GM23338 (cell line): ENCODE measurements around the gene FAM20C. TPM values are rescaled to one million over a fixed set of nuclear protein-coding genes. Genes with fewer than 3 reads are reported as not detected.

Experiments used
- ATAC-seq: fragments of 200-7000 bp; cut with Tn5 transposase; 3 replicates; pipeline ENCODE4 v1.9.1; 2020
- DNase-seq: peaks from one replicate; pipeline ENCODE4 v3.0.0-alpha.2; 2015; ENCODE audit warnings: low spot score
- H2AFZ ChIP-seq: fragments of 200-600 bp; sonication (generic); 2 replicates; pipeline ENCODE4 v1.8.0; 2016; ENCODE audit warnings: antibody characterized with exemption, mild to moderate bottlenecking, moderate library complexity
- H3F3A ChIP-seq: fragments of 200-600 bp; sonication (generic); replicated peaks from 2 replicates; pipeline ENCODE4 v1.8.0; 2017; ENCODE audit warnings: antibody characterized with exemption, mixed run types, low read depth
- H3K27ac ChIP-seq: fragments of 200-600 bp; sonication (generic); 2 replicates; pipeline ENCODE4 v1.6.1; 2016; ENCODE audit warnings: low read depth
- H3K27me3 ChIP-seq: fragments of 200-600 bp; sonication (generic); 2 replicates; pipeline ENCODE4 v1.8.0; 2016; ENCODE audit warnings: mild to moderate bottlenecking, mixed run types, moderate library complexity; ENCODE audit not compliant: insufficient read depth
- H3K36me3 ChIP-seq: fragments of 200-600 bp; sonication (generic); 2 replicates; pipeline ENCODE4 v1.8.0; 2016; ENCODE audit warnings: mild to moderate bottlenecking; ENCODE audit not compliant: insufficient read depth
- H3K4me1 ChIP-seq: fragments of 200-600 bp; sonication (generic); 2 replicates; pipeline ENCODE4 v1.8.0; 2016; ENCODE audit warnings: mild to moderate bottlenecking, moderate library complexity; ENCODE audit not compliant: insufficient read depth
- H3K4me2 ChIP-seq: fragments of 200-600 bp; sonication (generic); 2 replicates; pipeline ENCODE4 v1.7.1; 2017; ENCODE audit warnings: mixed run types
- H3K4me3 ChIP-seq: fragments of 200-600 bp; sonication (generic); 2 replicates; pipeline ENCODE4 v1.6.1; 2016; ENCODE audit warnings: mixed run types
- H3K79me2 ChIP-seq: fragments of 200-600 bp; sonication (generic); replicated peaks from 2 replicates; pipeline ENCODE4 v1.8.0; 2017; ENCODE audit warnings: mild to moderate bottlenecking; ENCODE audit not compliant: insufficient read depth
- H3K9me2 ChIP-seq: fragments of 200-600 bp; sonication (generic); 2 replicates; pipeline ENCODE4 v1.8.0; 2017; ENCODE audit not compliant: insufficient read depth
- H4K20me1 ChIP-seq: fragments of 200-600 bp; sonication (generic); replicated peaks from 2 replicates; pipeline ENCODE4 v1.8.0; 2017; ENCODE audit warnings: mild to moderate bottlenecking; ENCODE audit not compliant: insufficient read depth
- H3K27ac Mint-ChIP-seq: 2 replicates; pipeline ENCODE4 v1.8.0; 2020; ENCODE audit warnings: inconsistent platforms, mild to moderate bottlenecking, moderate library complexity, mixed read lengths
- H3K27me3 Mint-ChIP-seq: 3 replicates; pipeline ENCODE4 v1.8.0; 2022; ENCODE audit warnings: low read depth, mild to moderate bottlenecking, moderate library complexity, mixed read lengths, inconsistent platforms; ENCODE audit not compliant: insufficient read depth, poor library complexity
- H3K36me3 Mint-ChIP-seq: 3 replicates; pipeline ENCODE4 v1.8.0; 2021; ENCODE audit warnings: low read depth, mild to moderate bottlenecking, inconsistent platforms, moderate library complexity, mixed read lengths
- H3K4me1 Mint-ChIP-seq: 3 replicates; pipeline ENCODE4 v1.8.0; 2020; ENCODE audit warnings: mild to moderate bottlenecking, inconsistent platforms, mixed read lengths
- H3K4me3 Mint-ChIP-seq: 3 replicates; pipeline ENCODE4 v1.8.0; 2021; ENCODE audit warnings: moderate library complexity, mild to moderate bottlenecking, inconsistent platforms, mixed read lengths
- H3K9me3 Mint-ChIP-seq: 3 replicates; pipeline ENCODE4 v1.8.0; 2020; ENCODE audit warnings: moderate library complexity, mild to moderate bottlenecking, inconsistent platforms, mixed read lengths
- EZH2 ChIP-seq: fragments of 200-600 bp; sonication (generic); IDR thresholded peaks from one replicate; pipeline ENCODE4 v1.8.0; 2017; ENCODE audit warnings: antibody characterized with exemption, mild to moderate bottlenecking, low read depth; ENCODE audit not compliant: unreplicated experiment
- EZH2phosphoT487 ChIP-seq: fragments of 200-600 bp; sonication (generic); IDR thresholded peaks from one replicate; pipeline ENCODE4 v1.8.1; 2018; ENCODE audit warnings: antibody characterized with exemption; ENCODE audit not compliant: unreplicated experiment
- JUNB ChIP-seq: IDR thresholded peaks from one replicate; pipeline ENCODE4 v1.6.1; 2016; ENCODE audit warnings: antibody characterized with exemption; ENCODE audit not compliant: unreplicated experiment
- NANOG ChIP-seq: IDR thresholded peaks from 2 replicates; pipeline ENCODE4 v1.6.1; 2016; ENCODE audit warnings: antibody characterized with exemption, borderline replicate concordance
- POLR2AphosphoS5 ChIP-seq: IDR thresholded peaks from 2 replicates; pipeline ENCODE4 v1.6.1; 2016; ENCODE audit warnings: antibody characterized with exemption, low read depth
- ZNF114 ChIP-seq: fragments of 250-450 bp; sonication (Bioruptor Pico); IDR thresholded peaks from 2 replicates; pipeline ENCODE4 v1.5.0; 2020; ENCODE audit warnings: mild to moderate bottlenecking, moderate library complexity
- ZNF331 ChIP-seq: fragments of 250-450 bp; sonication (Bioruptor Pico); IDR thresholded peaks from 2 replicates; pipeline ENCODE4 v1.5.0; 2020; ENCODE audit warnings: low read depth, mild to moderate bottlenecking, moderate library complexity
- polyA plus RNA-seq: library from polyadenylated mRNA; unstranded; fragments of >200 nt; fragmentation: Nextera tagmentation; extraction: Ambion mirVana; gene quantifications from 2 replicates; pipeline ENCODE4 v1.2.1, GENCODE V29; 2016
- total RNA-seq: library from RNA; depleted of rRNA; stranded (reverse); fragments of >200 nt; shearing (Covaris generic); gene quantifications from 2 replicates; pipeline ENCODE4 v1.2.3, GENCODE V29; 2014
- TF ChIP-seq, protein P1 (sequence below): IDR thresholded peaks from 2 replicates; pipeline ENCODE4 v1.6.1; 2016; ENCODE audit warnings: antibody characterized with exemption
- TF ChIP-seq, protein P2 (sequence below): fragments of 250-450 bp; sonication (Bioruptor Pico); IDR thresholded peaks from 2 replicates; pipeline ENCODE4 v1.5.0; 2020; ENCODE audit warnings: mild to moderate bottlenecking, moderate library complexity
- TF ChIP-seq, protein P3 (sequence below), 2 experiments: fragments of 200-600 bp in 1 of 2; sonication (generic) in 1 of 2; conservative IDR thresholded peaks; 2 replicates each; pipeline versions ENCODE4 v1.5.1 to v1.6.1; 2016 to 2017; ENCODE audit warnings: antibody characterized with exemption in 2 of 2, low read depth in 2 of 2, mild to moderate bottlenecking in 2 of 2, moderate library complexity in 1 of 2

Gene FAM20C
- total and polyA plus RNA-seq, 2 experiments from 2014 or later: 7.6 to 24.8 TPM

DNA sequence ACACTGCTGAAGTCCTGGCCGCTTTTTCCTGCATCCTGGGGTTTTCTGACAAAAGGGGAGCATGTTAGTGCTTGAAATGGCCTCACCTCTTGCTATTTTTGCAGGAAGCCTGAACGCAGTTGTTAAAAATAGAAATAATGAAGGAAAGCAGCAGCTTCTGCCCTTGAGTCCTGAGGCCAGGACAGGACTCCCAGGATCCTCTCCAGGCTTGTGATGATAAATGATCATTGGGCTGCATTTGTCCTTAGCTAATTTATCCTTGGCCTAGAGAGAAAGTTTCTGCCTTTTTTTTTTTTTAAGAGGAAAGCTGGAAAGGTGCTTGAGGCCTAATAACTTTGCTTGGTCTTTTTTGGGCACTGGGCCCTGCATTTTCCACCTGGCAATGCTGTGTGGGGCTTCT, 17.7 kb upstream of the FAM20C start (continued):
- no peak for TF ChIP-seq EZH2
- TF ChIP-seq POLR2AphosphoS5: no peak
- no peak for TF ChIP-seq ZNF331
- TF ChIP-seq, protein P1, sequence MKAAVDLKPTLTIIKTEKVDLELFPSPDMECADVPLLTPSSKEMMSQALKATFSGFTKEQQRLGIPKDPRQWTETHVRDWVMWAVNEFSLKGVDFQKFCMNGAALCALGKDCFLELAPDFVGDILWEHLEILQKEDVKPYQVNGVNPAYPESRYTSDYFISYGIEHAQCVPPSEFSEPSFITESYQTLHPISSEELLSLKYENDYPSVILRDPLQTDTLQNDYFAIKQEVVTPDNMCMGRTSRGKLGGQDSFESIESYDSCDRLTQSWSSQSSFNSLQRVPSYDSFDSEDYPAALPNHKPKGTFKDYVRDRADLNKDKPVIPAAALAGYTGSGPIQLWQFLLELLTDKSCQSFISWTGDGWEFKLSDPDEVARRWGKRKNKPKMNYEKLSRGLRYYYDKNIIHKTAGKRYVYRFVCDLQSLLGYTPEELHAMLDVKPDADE: no peak

DNA sequence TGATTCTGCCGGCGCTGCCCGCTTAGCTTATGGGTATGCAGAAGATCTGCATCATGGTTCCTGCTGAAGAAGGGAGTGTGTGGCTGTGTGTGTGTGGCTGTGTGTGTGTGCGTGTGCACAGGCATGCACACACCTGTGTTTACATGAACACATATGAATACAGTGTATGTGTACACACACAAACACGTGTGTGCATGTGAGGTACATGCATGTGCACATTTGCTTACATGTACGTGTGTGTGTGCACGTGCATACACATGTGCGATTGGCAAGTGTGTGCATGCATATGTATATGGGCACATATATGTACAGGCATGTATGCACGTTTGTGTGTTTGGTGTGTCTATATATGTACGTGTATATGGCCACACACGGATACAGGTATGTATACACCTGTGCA, 16.4 kb upstream of the FAM20C start:
- H3K4me3 Mint-ChIP-seq: no peak overlapping the region
- no peaks in the 10 kb centered on the region for H3K27me3 ChIP-seq
- H3K4me1 Mint-ChIP-seq: peaks cover 4% of the 10 kb centered on the region; the same call in 2 of the 3 replicates
- no peaks in the 10 kb centered on the region for H3K36me3 Mint-ChIP-seq
- H3K79me2 ChIP-seq: no peaks in the 10 kb centered on the region
- no peaks in the 10 kb centered on the region for H3K4me1 ChIP-seq
- H3K4me2 ChIP-seq: no peak overlapping the region
- H3F3A ChIP-seq: no peaks in the 10 kb centered on the region
- no peaks in the 10 kb centered on the region for H4K20me1 ChIP-seq
- H3K4me3 ChIP-seq: no peak overlapping the region
- H3K27ac Mint-ChIP-seq: no peak overlapping the region
- H3K36me3 ChIP-seq: no peaks in the 10 kb centered on the region
- no peaks in the 10 kb centered on the region for H3K9me2 ChIP-seq
- H3K27me3 Mint-ChIP-seq: peaks cover 18% of the 10 kb centered on the region
- ATAC-seq: no peak
- H2AFZ ChIP-seq: no peak overlapping the region
- no peak overlapping the region for H3K27ac ChIP-seq
- TF ChIP-seq POLR2AphosphoS5 (no peak), JUNB (no peak), NANOG (no peak), EZH2phosphoT487 (no peak), ZNF114 (CRISPR knock-in tag) (no peak), ZNF331 (no peak), EZH2 (no peak)
- TF ChIP-seq, protein P2, sequence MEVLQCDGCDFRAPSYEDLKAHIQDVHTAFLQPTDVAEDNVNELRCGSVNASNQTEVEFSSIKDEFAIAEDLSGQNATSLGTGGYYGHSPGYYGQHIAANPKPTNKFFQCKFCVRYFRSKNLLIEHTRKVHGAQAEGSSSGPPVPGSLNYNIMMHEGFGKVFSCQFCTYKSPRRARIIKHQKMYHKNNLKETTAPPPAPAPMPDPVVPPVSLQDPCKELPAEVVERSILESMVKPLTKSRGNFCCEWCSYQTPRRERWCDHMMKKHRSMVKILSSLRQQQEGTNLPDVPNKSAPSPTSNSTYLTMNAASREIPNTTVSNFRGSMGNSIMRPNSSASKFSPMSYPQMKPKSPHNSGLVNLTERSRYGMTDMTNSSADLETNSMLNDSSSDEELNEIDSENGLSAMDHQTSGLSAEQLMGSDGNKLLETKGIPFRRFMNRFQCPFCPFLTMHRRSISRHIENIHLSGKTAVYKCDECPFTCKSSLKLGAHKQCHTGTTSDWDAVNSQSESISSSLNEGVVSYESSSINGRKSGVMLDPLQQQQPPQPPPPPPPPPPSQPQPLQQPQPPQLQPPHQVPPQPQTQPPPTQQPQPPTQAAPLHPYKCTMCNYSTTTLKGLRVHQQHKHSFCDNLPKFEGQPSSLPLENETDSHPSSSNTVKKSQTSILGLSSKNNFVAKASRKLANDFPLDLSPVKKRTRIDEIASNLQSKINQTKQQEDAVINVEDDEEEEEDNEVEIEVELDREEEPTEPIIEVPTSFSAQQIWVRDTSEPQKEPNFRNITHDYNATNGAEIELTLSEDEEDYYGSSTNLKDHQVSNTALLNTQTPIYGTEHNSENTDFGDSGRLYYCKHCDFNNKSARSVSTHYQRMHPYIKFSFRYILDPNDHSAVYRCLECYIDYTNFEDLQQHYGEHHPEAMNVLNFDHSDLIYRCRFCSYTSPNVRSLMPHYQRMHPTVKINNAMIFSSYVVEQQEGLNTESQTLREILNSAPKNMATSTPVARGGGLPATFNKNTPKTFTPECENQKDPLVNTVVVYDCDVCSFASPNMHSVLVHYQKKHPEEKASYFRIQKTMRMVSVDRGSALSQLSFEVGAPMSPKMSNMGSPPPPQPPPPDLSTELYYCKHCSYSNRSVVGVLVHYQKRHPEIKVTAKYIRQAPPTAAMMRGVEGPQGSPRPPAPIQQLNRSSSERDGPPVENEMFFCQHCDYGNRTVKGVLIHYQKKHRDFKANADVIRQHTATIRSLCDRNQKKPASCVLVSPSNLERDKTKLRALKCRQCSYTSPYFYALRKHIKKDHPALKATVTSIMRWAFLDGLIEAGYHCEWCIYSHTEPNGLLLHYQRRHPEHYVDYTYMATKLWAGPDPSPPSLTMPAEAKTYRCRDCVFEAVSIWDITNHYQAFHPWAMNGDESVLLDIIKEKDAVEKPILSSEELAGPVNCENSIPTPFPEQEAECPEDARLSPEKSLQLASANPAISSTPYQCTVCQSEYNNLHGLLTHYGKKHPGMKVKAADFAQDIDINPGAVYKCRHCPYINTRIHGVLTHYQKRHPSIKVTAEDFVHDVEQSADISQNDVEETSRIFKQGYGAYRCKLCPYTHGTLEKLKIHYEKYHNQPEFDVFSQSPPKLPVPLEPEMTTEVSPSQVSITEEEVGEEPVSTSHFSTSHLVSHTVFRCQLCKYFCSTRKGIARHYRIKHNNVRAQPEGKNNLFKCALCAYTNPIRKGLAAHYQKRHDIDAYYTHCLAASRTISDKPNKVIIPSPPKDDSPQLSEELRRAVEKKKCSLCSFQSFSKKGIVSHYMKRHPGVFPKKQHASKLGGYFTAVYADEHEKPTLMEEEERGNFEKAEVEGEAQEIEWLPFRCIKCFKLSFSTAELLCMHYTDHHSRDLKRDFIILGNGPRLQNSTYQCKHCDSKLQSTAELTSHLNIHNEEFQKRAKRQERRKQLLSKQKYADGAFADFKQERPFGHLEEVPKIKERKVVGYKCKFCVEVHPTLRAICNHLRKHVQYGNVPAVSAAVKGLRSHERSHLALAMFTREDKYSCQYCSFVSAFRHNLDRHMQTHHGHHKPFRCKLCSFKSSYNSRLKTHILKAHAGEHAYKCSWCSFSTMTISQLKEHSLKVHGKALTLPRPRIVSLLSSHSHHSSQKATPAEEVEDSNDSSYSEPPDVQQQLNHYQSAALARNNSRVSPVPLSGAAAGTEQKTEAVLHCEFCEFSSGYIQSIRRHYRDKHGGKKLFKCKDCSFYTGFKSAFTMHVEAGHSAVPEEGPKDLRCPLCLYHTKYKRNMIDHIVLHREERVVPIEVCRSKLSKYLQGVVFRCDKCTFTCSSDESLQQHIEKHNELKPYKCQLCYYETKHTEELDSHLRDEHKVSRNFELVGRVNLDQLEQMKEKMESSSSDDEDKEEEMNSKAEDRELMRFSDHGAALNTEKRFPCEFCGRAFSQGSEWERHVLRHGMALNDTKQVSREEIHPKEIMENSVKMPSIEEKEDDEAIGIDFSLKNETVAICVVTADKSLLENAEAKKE (CRISPR knock-in tag): no peak
- TF ChIP-seq, protein P3, sequence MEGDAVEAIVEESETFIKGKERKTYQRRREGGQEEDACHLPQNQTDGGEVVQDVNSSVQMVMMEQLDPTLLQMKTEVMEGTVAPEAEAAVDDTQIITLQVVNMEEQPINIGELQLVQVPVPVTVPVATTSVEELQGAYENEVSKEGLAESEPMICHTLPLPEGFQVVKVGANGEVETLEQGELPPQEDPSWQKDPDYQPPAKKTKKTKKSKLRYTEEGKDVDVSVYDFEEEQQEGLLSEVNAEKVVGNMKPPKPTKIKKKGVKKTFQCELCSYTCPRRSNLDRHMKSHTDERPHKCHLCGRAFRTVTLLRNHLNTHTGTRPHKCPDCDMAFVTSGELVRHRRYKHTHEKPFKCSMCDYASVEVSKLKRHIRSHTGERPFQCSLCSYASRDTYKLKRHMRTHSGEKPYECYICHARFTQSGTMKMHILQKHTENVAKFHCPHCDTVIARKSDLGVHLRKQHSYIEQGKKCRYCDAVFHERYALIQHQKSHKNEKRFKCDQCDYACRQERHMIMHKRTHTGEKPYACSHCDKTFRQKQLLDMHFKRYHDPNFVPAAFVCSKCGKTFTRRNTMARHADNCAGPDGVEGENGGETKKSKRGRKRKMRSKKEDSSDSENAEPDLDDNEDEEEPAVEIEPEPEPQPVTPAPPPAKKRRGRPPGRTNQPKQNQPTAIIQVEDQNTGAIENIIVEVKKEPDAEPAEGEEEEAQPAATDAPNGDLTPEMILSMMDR (conservative IDR thresholded peaks at IDR 0.05; ENCODE audit: low read depth in 2 of 2): no peak
- H3K9me3 Mint-ChIP-seq: no peaks in the 10 kb centered on the region
- no peak for DNase-seq
